Breast epithelium (tissue), 3 donors: ENCODE measurements around the gene TMEM121.

Experiments
- CTCF ChIP-seq, 3 donors: fragments of 450-650 bp; IDR thresholded peaks; one replicate each; pipeline ENCODE4 v1.5.1; 2016 to 2017; ENCODE audit warnings: antibody characterized with exemption in 3 of 3, mild to moderate bottlenecking in 3 of 3, moderate library complexity in 3 of 3
- POLR2A ChIP-seq: fragments of 450-650 bp; IDR thresholded peaks from one replicate; pipeline ENCODE4 v1.6.1; 2016; ENCODE audit warnings: antibody characterized with exemption, mild to moderate bottlenecking, moderate library complexity
- POLR2AphosphoS5 ChIP-seq, 3 donors: sonication (generic); formaldehyde crosslinking; IDR thresholded peaks; one replicate each; pipeline ENCODE4 v1.6.1; 2017; ENCODE audit warnings: antibody characterized with exemption in 3 of 3

DNA sequence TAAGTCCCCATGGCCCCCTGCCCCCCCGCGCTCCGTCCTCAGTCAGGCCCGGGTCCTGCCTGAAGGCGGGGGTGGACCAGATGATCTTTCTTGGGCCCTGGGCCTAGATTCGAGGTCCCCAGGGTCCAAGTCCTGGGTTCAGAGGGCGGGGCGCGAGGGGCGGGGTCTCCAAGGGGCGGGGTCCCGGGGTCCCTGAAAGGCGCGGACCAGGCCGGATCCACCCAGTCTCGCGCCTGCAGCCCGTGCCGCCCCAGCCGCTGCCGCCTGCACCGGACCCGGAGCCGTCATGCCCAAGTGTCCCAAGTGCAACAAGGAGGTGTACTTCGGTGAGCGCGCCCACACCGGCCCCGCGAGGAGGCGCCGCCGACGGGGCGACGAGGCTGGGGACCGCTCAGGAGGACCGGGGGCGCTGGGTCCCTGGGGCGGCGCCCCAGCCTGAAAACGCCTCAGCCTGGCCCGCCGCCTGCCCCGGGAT lies 39.4 kb upstream of the TMEM121 start:
- no peak for TF ChIP-seq CTCF (IDR thresholded peaks at IDR 0.05)
- TF ChIP-seq POLR2A: no peak
- peak in 1 of 3 donors; percentile 9 for TF ChIP-seq POLR2AphosphoS5 (IDR thresholded peaks at IDR 0.05)
